ENCODE measurements around the gene SDK2.

The SDK2 gene

GRCh38 chr17:73667181-73667959, 23.1 kb upstream of the SDK2 start:
- Mint-ChIP-seq H3K9me3 (peaks cover 8% of the 10 kb centered on the region), H3K4me3 (no peak overlapping the region), H3K36me3 (ENCODE audit: low read depth) (no peaks in the 10 kb centered on the region), H3K27me3 (no peaks in the 10 kb centered on the region), H3K4me1 (ENCODE audit: low read depth) (peaks cover 35% of the 10 kb centered on the region), H3K27ac (no peak overlapping the region)
- intact Hi-C loops (cut with micrococcal nuclease) = no loop called here

DNA sequence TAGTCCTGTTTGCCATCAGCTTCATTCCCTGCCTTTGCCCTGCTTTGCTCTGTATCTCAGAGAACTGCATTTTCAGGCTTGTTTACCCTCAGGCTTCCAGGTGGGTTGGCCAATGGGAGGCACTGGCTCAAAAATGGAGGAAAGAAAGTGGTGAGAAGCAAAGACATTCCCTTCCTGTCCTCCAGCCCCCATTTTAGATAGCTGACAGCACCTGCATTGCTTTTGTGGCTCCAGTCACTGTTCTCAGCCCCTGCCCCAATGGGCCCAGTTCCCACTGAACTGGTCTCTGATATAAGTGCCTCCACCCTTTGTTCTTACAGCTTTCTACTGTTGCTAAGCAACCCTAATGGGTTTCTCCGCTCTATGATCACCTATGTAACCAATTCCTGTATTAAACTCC, 19.4 kb upstream of the SDK2 start:
- Mint-ChIP-seq H3K4me3 (no peak overlapping the region), H3K27ac (no peak overlapping the region), H3K27me3 (no peaks in the 10 kb centered on the region), H3K36me3 (ENCODE audit: low read depth) (no peaks in the 10 kb centered on the region), H3K9me3 (no peaks in the 10 kb centered on the region), H3K4me1 (ENCODE audit: low read depth) (peaks cover 35% of the 10 kb centered on the region)
- intact Hi-C loops (cut with micrococcal nuclease) = no loop called here

DNA sequence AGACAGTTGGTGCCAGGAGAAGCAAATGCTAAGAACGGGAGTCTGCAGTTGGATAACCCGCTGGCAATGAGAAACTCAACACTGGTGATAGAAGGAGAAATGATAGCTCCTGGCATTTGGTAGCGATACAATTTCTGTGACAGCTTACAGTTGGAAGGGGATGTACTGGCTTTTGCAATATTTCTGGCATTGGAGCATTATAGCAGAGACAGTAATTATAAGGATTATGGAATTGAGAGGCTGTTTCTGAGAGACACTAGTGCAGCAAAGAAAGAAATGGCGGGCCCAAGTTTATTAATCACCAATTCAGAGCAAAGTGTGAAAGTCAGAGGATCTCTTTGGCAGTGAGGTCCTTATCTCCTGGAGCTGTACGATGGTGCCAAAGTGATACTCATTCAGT, 16.1 kb upstream of the SDK2 start:
- no peaks in the 10 kb centered on the region for H3K36me3 Mint-ChIP-seq (ENCODE audit: low read depth)
- H3K9me3 Mint-ChIP-seq = no peaks in the 10 kb centered on the region
- H3K4me3 Mint-ChIP-seq = no peak overlapping the region
- no peaks in the 10 kb centered on the region for H3K27me3 Mint-ChIP-seq
- intact Hi-C loops (cut with micrococcal nuclease) = no loop called here
- H3K27ac Mint-ChIP-seq = no peak overlapping the region
- peaks cover 15% of the 10 kb centered on the region for H3K4me1 Mint-ChIP-seq (ENCODE audit: low read depth)

DNA sequence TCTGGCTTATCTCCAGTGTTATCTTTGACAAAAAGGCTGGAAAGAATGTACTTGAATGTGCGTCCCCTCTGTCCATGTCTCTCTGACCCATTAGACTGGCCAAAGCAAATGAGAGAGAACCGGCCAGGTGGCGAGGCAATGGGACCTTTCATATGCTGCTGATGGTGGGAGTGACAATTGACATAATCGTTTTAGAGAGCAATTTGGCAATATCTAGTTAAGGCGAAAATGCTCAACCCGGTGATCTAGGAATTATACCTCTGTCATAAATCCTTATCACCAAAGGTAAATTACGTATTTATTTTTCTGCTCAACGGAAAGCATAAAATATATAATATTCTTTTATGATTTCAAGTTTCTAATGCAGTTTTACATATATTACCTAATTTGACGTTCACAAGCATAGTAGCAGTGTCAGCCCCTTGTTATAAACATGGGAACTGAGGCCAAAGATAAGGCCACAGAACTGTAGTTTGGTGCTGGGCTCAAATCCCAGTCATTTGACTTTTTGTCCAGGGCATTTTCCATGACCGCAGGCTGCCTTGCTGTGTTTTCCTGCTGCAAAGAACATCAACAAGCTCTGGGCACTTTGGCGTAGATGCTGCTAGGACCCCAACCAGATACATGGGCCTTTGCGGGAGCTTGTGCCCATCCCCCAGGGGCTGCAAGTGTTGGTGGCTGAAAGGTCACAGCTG, 14.7 kb upstream of the SDK2 start:
- no peak overlapping the region for H3K4me3 Mint-ChIP-seq
- no peaks in the 10 kb centered on the region for H3K9me3 Mint-ChIP-seq
- peaks cover 6% of the 10 kb centered on the region for H3K27me3 Mint-ChIP-seq
- H3K36me3 Mint-ChIP-seq (ENCODE audit: low read depth) = no peaks in the 10 kb centered on the region
- intact Hi-C loops (cut with micrococcal nuclease) = loop anchor here (10.0 kb wide), 2 partner anchors 176 to 516 kb away; no protein-coding TSS in a partner anchor
- peaks cover 21% of the 10 kb centered on the region for H3K4me1 Mint-ChIP-seq (ENCODE audit: low read depth)
- no peak overlapping the region for H3K27ac Mint-ChIP-seq

GRCh38 chr17:73657473-73658116, 13.3 kb upstream of the SDK2 start:
- Mint-ChIP-seq H3K4me1 (ENCODE audit: low read depth) (peaks cover 21% of the 10 kb centered on the region), H3K27me3 (peaks cover 6% of the 10 kb centered on the region), H3K27ac (no peak overlapping the region), H3K9me3 (peaks cover 9% of the 10 kb centered on the region), H3K4me3 (no peak overlapping the region), H3K36me3 (ENCODE audit: low read depth) (no peaks in the 10 kb centered on the region)
- intact Hi-C loops (cut with micrococcal nuclease) = loop anchor here (2.0 to 10.0 kb wide), 3 partner anchors 177 to 517 kb away; no protein-coding TSS in a partner anchor

- intact Hi-C loops (cut with micrococcal nuclease) = loop anchor here (5.0 to 10.0 kb wide), 3 partner anchors 58 to 521 kb away; no protein-coding TSS in a partner anchor
- Mint-ChIP-seq H3K27me3 (peaks cover 15% of the 10 kb centered on the region), H3K36me3 (ENCODE audit: low read depth) (no peaks in the 10 kb centered on the region), H3K9me3 (peaks cover 9% of the 10 kb centered on the region), H3K4me3 (no peak overlapping the region), H3K27ac (no peak overlapping the region), H3K4me1 (ENCODE audit: low read depth) (peaks cover 21% of the 10 kb centered on the region)
Measured at GRCh38 chr17:73654241-73654640, 10.0 kb upstream of the SDK2 start.

DNA sequence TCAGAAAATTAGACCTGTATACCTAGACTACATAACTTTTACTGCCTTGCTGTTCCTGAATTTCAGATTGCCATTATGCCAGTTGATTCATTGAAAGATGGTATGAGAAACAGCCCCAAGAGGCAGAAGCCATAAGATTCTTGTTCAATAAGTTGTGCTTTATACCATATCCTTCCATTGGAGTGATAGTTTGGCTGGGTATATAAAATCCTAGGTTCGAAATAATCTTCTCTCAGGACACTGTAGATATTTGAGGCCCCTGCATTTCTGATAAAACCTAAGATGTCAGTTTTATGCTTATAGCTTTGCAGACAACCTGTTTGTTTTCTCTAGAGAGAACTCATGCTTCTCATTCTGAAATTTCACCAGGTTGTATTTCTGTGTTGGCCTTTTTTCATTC, 9.6 kb upstream of the SDK2 start:
- intact Hi-C loops (cut with micrococcal nuclease) = loop anchor here (5.0 to 10.0 kb wide), 3 partner anchors 58 to 521 kb away; no protein-coding TSS in a partner anchor
- Mint-ChIP-seq H3K4me3 (no peak overlapping the region), H3K9me3 (peaks cover 9% of the 10 kb centered on the region), H3K36me3 (ENCODE audit: low read depth) (no peaks in the 10 kb centered on the region), H3K27me3 (peaks cover 15% of the 10 kb centered on the region), H3K4me1 (ENCODE audit: low read depth) (peaks cover 21% of the 10 kb centered on the region), H3K27ac (no peak overlapping the region)

- intact Hi-C loops (cut with micrococcal nuclease) = loop anchor here (5.0 to 10.0 kb wide), 3 partner anchors 59 to 522 kb away; no protein-coding TSS in a partner anchor
- H3K36me3 Mint-ChIP-seq (ENCODE audit: low read depth) = no peaks in the 10 kb centered on the region
- no peak overlapping the region for H3K4me3 Mint-ChIP-seq
- peaks cover 20% of the 10 kb centered on the region for H3K4me1 Mint-ChIP-seq (ENCODE audit: low read depth)
- no peak overlapping the region for H3K27ac Mint-ChIP-seq
- H3K9me3 Mint-ChIP-seq = peaks cover 9% of the 10 kb centered on the region
- H3K27me3 Mint-ChIP-seq = peaks cover 20% of the 10 kb centered on the region
Measured at GRCh38 chr17:73652886-73653480, 8.7 kb upstream of the SDK2 start.

- H3K27ac Mint-ChIP-seq = no peak overlapping the region
- H3K4me1 Mint-ChIP-seq (ENCODE audit: low read depth) = peaks cover 12% of the 10 kb centered on the region
- H3K4me3 Mint-ChIP-seq = no peak overlapping the region
- intact Hi-C loops (cut with micrococcal nuclease) = loop anchor here (5.0 to 10.0 kb wide), 3 partner anchors 62 to 524 kb away; no protein-coding TSS in a partner anchor
- H3K9me3 Mint-ChIP-seq = peaks cover 9% of the 10 kb centered on the region
- peaks cover 42% of the 10 kb centered on the region for H3K27me3 Mint-ChIP-seq
- no peaks in the 10 kb centered on the region for H3K36me3 Mint-ChIP-seq (ENCODE audit: low read depth)
Measured at GRCh38 chr17:73650617-73651200, 6.5 kb upstream of the SDK2 start.

DNA sequence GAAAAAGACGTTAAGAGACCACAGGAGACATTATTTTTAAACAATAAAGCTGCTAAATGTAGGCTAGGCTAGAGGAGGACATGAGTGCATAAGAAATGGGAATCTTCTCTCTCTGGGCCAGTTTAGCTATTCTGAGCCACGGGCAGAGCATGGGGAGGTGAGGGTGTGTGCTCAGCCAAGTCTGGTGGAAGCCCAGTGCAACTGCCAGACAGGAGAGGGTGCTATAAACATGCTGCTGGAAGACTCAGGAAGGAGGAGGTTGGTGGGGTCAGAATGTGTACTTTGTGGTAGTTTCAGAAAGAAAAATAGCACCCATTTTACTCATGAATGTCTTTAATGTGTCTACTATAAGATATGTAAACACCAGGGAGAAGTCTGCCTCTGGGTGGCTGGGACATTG, 5.9 kb upstream of the SDK2 start:
- Mint-ChIP-seq H3K4me3 (no peak overlapping the region), H3K27me3 (peaks cover 47% of the 10 kb centered on the region), H3K9me3 (peaks cover 9% of the 10 kb centered on the region), H3K27ac (no peak overlapping the region), H3K36me3 (ENCODE audit: low read depth) (no peaks in the 10 kb centered on the region), H3K4me1 (ENCODE audit: low read depth) (peaks cover 16% of the 10 kb centered on the region)
- intact Hi-C loops (cut with micrococcal nuclease) = loop anchor here (5.0 to 10.0 kb wide), 3 partner anchors 62 to 525 kb away; no protein-coding TSS in a partner anchor

DNA sequence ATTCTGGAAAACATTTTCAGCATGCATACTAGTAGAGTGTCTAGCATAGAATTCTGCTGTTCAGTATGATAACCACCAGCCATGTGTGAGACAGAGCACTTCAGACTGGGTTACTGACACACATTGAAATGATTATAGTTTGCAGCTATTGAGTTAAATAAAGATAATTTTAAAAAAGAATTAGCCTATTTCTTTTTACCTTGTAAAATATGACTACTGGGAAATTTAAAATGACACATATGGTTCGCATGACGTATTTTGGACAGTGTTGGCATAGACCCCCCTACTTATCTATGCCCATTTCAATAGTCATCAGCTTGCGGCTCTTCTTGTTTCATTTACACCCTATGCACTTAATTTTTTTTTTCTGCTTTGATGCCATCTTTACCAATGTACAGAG, 4.7 kb upstream of the SDK2 start:
- H3K4me3 Mint-ChIP-seq = no peak overlapping the region
- intact Hi-C loops (cut with micrococcal nuclease) = no loop called here
- peaks cover 47% of the 10 kb centered on the region for H3K27me3 Mint-ChIP-seq
- no peaks in the 10 kb centered on the region for H3K36me3 Mint-ChIP-seq (ENCODE audit: low read depth)
- no peak overlapping the region for H3K27ac Mint-ChIP-seq
- H3K9me3 Mint-ChIP-seq = peaks cover 9% of the 10 kb centered on the region
- H3K4me1 Mint-ChIP-seq (ENCODE audit: low read depth) = peaks cover 9% of the 10 kb centered on the region

DNA sequence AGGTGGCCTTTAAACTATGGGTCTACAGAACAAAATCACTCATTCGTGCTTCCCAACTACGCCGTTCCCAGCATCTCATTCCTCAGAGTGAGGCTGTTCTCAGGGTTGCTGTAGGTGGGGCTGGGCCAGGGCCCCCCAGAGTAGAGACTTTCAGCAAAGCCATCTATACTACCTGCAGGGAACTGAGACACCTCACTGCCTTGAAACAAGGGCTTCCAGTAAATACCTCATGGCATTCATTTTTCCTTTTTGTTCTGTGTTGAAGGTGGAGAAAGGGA, 4.2 kb upstream of the SDK2 start:
- peaks cover 4% of the 10 kb centered on the region for H3K9me3 Mint-ChIP-seq
- no peak overlapping the region for H3K4me3 Mint-ChIP-seq
- peaks cover 51% of the 10 kb centered on the region for H3K27me3 Mint-ChIP-seq
- no peak overlapping the region for H3K27ac Mint-ChIP-seq
- no peaks in the 10 kb centered on the region for H3K36me3 Mint-ChIP-seq (ENCODE audit: low read depth)
- intact Hi-C loops (cut with micrococcal nuclease) = no loop called here
- peaks cover 13% of the 10 kb centered on the region for H3K4me1 Mint-ChIP-seq (ENCODE audit: low read depth)

- no peak overlapping the region for H3K4me3 Mint-ChIP-seq
- no peak overlapping the region for H3K27ac Mint-ChIP-seq
- intact Hi-C loops (cut with micrococcal nuclease) = no loop called here
- H3K9me3 Mint-ChIP-seq = no peaks in the 10 kb centered on the region
- peaks cover 56% of the 10 kb centered on the region for H3K27me3 Mint-ChIP-seq
- H3K4me1 Mint-ChIP-seq (ENCODE audit: low read depth) = peaks cover 18% of the 10 kb centered on the region
- no peaks in the 10 kb centered on the region for H3K36me3 Mint-ChIP-seq (ENCODE audit: low read depth)
Measured at GRCh38 chr17:73647772-73648542, 3.7 kb upstream of the SDK2 start.

All from dendritic cell treated with granulocyte-macrophage colony-stimulating factor and Interleukin-4, amounts not matched to agents 40 ng/mL and 50 ng/mL, for 4 days (primary cell).